Ishikawa (cell line): ENCODE measurements around the gene NUB1.

ENCODE experiments used
- FOXM1 ChIP-seq: IDR thresholded peaks from 2 replicates; pipeline ENCODE4 v1.6.1; 2012; ENCODE audit warnings: low read depth, borderline replicate concordance
- REST ChIP-seq: IDR thresholded peaks from 2 replicates; pipeline ENCODE4 v1.6.1; 2012; ENCODE audit warnings: low read depth, mild to moderate bottlenecking

GRCh38 chr7:151312831-151313809, 28.5 kb upstream of the NUB1 start:
- TF ChIP-seq FOXM1 (no peak), REST (no peak)
